ENCODE results near the gene FAM217A. TPM values are rescaled to one million over a fixed set of nuclear protein-coding genes. Genes with fewer than 3 reads are reported as not detected.

Gene FAM217A
- total and polyA plus RNA-seq, 10 of the 15 experiments (the other 5 are each of a cell fraction or from before 2014, with no cell fraction given): 0.09 to 0.11 TPM; not detected in 8

GRCh38 chr6:4021133-4021853, 57.6 kb downstream of the FAM217A start (continued):
- TF ChIP-seq, protein P1, sequence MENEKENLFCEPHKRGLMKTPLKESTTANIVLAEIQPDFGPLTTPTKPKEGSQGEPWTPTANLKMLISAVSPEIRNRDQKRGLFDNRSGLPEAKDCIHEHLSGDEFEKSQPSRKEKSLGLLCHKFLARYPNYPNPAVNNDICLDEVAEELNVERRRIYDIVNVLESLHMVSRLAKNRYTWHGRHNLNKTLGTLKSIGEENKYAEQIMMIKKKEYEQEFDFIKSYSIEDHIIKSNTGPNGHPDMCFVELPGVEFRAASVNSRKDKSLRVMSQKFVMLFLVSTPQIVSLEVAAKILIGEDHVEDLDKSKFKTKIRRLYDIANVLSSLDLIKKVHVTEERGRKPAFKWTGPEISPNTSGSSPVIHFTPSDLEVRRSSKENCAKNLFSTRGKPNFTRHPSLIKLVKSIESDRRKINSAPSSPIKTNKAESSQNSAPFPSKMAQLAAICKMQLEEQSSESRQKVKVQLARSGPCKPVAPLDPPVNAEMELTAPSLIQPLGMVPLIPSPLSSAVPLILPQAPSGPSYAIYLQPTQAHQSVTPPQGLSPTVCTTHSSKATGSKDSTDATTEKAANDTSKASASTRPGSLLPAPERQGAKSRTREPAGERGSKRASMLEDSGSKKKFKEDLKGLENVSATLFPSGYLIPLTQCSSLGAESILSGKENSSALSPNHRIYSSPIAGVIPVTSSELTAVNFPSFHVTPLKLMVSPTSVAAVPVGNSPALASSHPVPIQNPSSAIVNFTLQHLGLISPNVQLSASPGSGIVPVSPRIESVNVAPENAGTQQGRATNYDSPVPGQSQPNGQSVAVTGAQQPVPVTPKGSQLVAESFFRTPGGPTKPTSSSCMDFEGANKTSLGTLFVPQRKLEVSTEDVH (IDR thresholded peaks at IDR 0.05; ENCODE audit: low read depth, partially characterized antibody): peak; percentile 90
- TF ChIP-seq EP300 (IDR thresholded peaks at IDR 0.05; ENCODE audit: borderline replicate concordance in 1 of 2, control insufficient read depth in 1 of 2, low read depth in 2 of 2, low read length in 2 of 2): no peak
- no peak for TF ChIP-seq BMI1 (IDR thresholded peaks at IDR 0.05; ENCODE audit: borderline replicate concordance)
- TF ChIP-seq EGR1 (IDR thresholded peaks at IDR 0.05; ENCODE audit: borderline replicate concordance in 1 of 2, low read depth in 2 of 2, low read length in 2 of 2): 0 out of 3 replicates have a peak, but pooled peaks of 1 of the 2 experiments have one; percentile 28
- TF ChIP-seq SMAD1 (IDR thresholded peaks at IDR 0.05; ENCODE audit: low read depth, partially characterized antibody): peak; percentile 69
- TF ChIP-seq SREBF2 (IDR thresholded peaks at IDR 0.05; ENCODE audit: low read length): no peak
- TF ChIP-seq USF1 (IDR thresholded peaks at IDR 0.05; ENCODE audit: borderline replicate concordance, extremely low read length, insufficient read depth, low read depth, low read length): no peak
- no peak for TF ChIP-seq RAD51 (IDR thresholded peaks at IDR 0.05)
- TF ChIP-seq, protein P2, sequence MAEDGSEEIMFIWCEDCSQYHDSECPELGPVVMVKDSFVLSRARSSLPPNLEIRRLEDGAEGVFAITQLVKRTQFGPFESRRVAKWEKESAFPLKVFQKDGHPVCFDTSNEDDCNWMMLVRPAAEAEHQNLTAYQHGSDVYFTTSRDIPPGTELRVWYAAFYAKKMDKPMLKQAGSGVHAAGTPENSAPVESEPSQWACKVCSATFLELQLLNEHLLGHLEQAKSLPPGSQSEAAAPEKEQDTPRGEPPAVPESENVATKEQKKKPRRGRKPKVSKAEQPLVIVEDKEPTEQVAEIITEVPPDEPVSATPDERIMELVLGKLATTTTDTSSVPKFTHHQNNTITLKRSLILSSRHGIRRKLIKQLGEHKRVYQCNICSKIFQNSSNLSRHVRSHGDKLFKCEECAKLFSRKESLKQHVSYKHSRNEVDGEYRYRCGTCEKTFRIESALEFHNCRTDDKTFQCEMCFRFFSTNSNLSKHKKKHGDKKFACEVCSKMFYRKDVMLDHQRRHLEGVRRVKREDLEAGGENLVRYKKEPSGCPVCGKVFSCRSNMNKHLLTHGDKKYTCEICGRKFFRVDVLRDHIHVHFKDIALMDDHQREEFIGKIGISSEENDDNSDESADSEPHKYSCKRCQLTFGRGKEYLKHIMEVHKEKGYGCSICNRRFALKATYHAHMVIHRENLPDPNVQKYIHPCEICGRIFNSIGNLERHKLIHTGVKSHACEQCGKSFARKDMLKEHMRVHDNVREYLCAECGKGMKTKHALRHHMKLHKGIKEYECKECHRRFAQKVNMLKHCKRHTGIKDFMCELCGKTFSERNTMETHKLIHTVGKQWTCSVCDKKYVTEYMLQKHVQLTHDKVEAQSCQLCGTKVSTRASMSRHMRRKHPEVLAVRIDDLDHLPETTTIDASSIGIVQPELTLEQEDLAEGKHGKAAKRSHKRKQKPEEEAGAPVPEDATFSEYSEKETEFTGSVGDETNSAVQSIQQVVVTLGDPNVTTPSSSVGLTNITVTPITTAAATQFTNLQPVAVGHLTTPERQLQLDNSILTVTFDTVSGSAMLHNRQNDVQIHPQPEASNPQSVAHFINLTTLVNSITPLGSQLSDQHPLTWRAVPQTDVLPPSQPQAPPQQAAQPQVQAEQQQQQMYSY (CRISPR knock-in tag; IDR thresholded peaks at IDR 0.05): no peak
- peak; percentile 74 for TF ChIP-seq NBN (IDR thresholded peaks at IDR 0.05)
- TF ChIP-seq NR2C1 (IDR thresholded peaks at IDR 0.05): peak; percentile 95
- no peak for TF ChIP-seq ETV6 (conservative IDR thresholded peaks at IDR 0.05 in 1 of 2, IDR thresholded peaks at IDR 0.05 in 1 of 2; ENCODE audit: borderline replicate concordance in 1 of 2, low read depth in 1 of 2)
- TF ChIP-seq ZNF207 (IDR thresholded peaks at IDR 0.05; ENCODE audit: borderline replicate concordance): 0 out of 2 replicates have a peak, but pooled peaks have one; percentile 64
- no peak for TF ChIP-seq SUZ12 (IDR thresholded peaks at IDR 0.05; ENCODE audit: unreplicated experiment)
- TF ChIP-seq, protein P3, sequence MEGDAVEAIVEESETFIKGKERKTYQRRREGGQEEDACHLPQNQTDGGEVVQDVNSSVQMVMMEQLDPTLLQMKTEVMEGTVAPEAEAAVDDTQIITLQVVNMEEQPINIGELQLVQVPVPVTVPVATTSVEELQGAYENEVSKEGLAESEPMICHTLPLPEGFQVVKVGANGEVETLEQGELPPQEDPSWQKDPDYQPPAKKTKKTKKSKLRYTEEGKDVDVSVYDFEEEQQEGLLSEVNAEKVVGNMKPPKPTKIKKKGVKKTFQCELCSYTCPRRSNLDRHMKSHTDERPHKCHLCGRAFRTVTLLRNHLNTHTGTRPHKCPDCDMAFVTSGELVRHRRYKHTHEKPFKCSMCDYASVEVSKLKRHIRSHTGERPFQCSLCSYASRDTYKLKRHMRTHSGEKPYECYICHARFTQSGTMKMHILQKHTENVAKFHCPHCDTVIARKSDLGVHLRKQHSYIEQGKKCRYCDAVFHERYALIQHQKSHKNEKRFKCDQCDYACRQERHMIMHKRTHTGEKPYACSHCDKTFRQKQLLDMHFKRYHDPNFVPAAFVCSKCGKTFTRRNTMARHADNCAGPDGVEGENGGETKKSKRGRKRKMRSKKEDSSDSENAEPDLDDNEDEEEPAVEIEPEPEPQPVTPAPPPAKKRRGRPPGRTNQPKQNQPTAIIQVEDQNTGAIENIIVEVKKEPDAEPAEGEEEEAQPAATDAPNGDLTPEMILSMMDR (IDR thresholded peaks at IDR 0.05 in 2 of 3, conservative IDR thresholded peaks at IDR 0.05 in 1 of 3; ENCODE audit: control insufficient read depth in 2 of 3, extremely low read depth in 1 of 3, insufficient read depth in 1 of 3, low read depth in 3 of 3, low read length in 3 of 3): peak; percentile 33 to 51 (median 42); a peak in 5 of 6 replicates
- TF ChIP-seq POLR2A (IDR thresholded peaks at IDR 0.05; ENCODE audit: low read depth, low read length): peak; percentile 87
- TF ChIP-seq MTA3 (IDR thresholded peaks at IDR 0.05; ENCODE audit: borderline replicate concordance, low read length): no peak

Data from GM12878 (cell line).